Measurements from ENCODE around the gene KIAA0513.

Gene KIAA0513, protein sequence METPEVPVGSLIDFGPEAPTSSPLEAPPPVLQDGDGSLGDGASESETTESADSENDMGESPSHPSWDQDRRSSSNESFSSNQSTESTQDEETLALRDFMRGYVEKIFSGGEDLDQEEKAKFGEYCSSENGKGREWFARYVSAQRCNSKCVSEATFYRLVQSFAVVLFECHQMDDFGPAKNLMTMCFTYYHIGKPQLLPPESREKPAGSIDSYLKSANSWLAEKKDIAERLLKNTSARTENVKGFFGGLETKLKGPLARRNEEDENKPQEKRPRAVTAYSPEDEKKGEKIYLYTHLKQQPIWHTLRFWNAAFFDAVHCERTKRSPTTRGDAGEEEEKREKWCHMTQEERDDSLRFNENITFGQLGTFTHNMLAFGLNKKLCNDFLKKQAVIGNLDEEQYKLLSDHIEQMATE

DNA sequence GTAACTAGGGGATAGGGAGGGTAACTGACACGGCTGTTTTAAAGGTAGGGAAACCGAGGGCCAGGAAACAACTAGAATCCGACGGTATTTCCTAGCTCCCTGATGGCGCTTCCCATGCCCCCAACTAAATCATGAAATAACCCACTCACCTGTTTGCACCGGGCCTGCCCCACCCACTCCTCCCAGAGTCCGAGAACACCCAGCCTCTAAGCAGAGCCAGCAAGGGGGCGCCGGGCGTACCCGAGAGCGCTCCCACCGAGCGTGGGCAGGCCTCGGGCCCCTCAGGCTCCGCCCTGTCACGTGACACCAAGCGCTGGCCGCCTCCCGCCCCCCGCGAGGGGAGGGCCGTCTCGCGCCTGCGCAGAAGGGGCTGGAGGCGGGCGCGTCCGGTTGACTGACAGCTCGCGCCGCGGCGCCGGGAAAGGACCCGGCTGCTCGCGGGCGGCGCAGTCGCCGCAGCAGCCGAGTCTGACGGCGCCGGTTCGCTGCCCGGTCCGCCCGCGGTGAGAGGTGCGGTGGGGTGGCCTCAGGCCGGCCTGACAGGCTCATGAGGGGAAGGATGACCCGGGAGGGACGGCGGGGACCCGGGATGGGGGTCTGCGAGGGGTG is at the start of gene KIAA0513:
Gene KIAA0513 (plus strand): TSS at position 447 of the 609 bp plus-strand sequence. CDS start 39,277 bp downstream, outside the sequence.
- Histone ChIP-seq H3K27me3 (ENCODE audit: insufficient read depth, low read length) (no peaks in the 10 kb centered on the region), H3K27ac (ENCODE audit: low read depth, low read length) (peak within 1 kb of the TSS; percentile 67; the same call in 1 of the 2 replicates), H2AFZ (ENCODE audit: low read length, unreplicated experiment) (peak within 1 kb of the TSS; percentile 92), H3K79me2 (ENCODE audit: control insufficient read depth, insufficient read depth, low read length, unreplicated experiment) (no peaks in the 10 kb centered on the region), H3K36me3 (ENCODE audit: insufficient read depth, low read length) (no peaks in the 10 kb centered on the region), H3K4me1 (ENCODE audit: control insufficient read depth, insufficient read depth, low read length, unreplicated experiment) (peaks cover 31% of the 10 kb centered on the region), H3K4me3 (ENCODE audit: low read depth, low read length) (peak within 1 kb of the TSS; percentile 83)

GRCh38 chr16:84979516-84979915 is 48.1 kb upstream of the KIAA0513 start:
- peak overlapping the region; percentile 38 for H3K27ac ChIP-seq (ENCODE audit: low read depth, low read length)
- H3K36me3 ChIP-seq (ENCODE audit: insufficient read depth, low read length) = peaks cover 27% of the 10 kb centered on the region

DNA sequence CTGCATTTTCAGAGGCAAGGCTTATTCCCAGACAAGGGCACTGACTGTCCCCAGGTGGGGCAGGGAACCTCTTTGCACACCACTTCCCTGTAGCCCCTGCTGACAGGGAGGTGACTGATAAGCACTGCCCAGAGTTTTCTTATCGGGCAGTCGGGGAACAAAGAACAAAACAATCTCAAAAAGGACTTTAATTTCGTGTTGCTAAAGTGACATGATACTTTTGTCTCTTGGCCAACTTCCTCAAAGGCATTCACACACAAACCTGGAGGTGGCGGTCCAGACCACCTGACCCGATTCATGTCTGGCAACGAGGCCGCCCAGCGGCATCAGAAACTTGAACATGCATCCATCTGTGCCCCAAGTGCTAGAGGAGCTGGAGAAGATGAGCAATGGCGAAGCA is 45.2 kb upstream of the KIAA0513 start:
- Histone ChIP-seq H3K4me3 (ENCODE audit: low read depth, low read length) (no peak overlapping the region), H3K36me3 (ENCODE audit: insufficient read depth, low read length) (peaks cover 17% of the 10 kb centered on the region), H3K27me3 (ENCODE audit: insufficient read depth, low read length) (no peaks in the 10 kb centered on the region), H3K79me2 (ENCODE audit: control insufficient read depth, insufficient read depth, low read length, unreplicated experiment) (peaks cover 36% of the 10 kb centered on the region), H2AFZ (ENCODE audit: low read length, unreplicated experiment) (no peak overlapping the region), H3K4me1 (ENCODE audit: control insufficient read depth, insufficient read depth, low read length, unreplicated experiment) (peaks cover 51% of the 10 kb centered on the region), H3K27ac (ENCODE audit: low read depth, low read length) (no peak overlapping the region)

More at GRCh38 chr16:84979516-84979915, 48.1 kb upstream of the KIAA0513 start:
- peaks cover 15% of the 10 kb centered on the region for H3K79me2 ChIP-seq (ENCODE audit: control insufficient read depth, insufficient read depth, low read length, unreplicated experiment)
- no peaks in the 10 kb centered on the region for H3K27me3 ChIP-seq (ENCODE audit: insufficient read depth, low read length)
- no peak overlapping the region for H2AFZ ChIP-seq (ENCODE audit: low read length, unreplicated experiment)
- no peak overlapping the region for H3K4me3 ChIP-seq (ENCODE audit: low read depth, low read length)
- peaks cover 39% of the 10 kb centered on the region for H3K4me1 ChIP-seq (ENCODE audit: control insufficient read depth, insufficient read depth, low read length, unreplicated experiment)

- peaks cover 21% of the 10 kb centered on the region; the same call in 1 of the 2 replicates for H3K36me3 ChIP-seq (ENCODE audit: insufficient read depth, low read length)
- no peaks in the 10 kb centered on the region for H3K27me3 ChIP-seq (ENCODE audit: insufficient read depth, low read length)
- no peak overlapping the region for H2AFZ ChIP-seq (ENCODE audit: low read length, unreplicated experiment)
- H3K4me1 ChIP-seq (ENCODE audit: control insufficient read depth, insufficient read depth, low read length, unreplicated experiment) = peaks cover 29% of the 10 kb centered on the region
- peaks cover 44% of the 10 kb centered on the region for H3K79me2 ChIP-seq (ENCODE audit: control insufficient read depth, insufficient read depth, low read length, unreplicated experiment)
- no peak overlapping the region for H3K4me3 ChIP-seq (ENCODE audit: low read depth, low read length)
- peak overlapping the region; percentile 85 for H3K27ac ChIP-seq (ENCODE audit: low read depth, low read length)
Observed at GRCh38 chr16:84985079-84986065, 42.2 kb upstream of the KIAA0513 start.

- Histone ChIP-seq H3K27ac (ENCODE audit: low read depth, low read length) (peak overlapping the region; percentile 81), H3K4me3 (ENCODE audit: low read depth, low read length) (no peak overlapping the region), H3K79me2 (ENCODE audit: control insufficient read depth, insufficient read depth, low read length, unreplicated experiment) (peaks cover 49% of the 10 kb centered on the region), H2AFZ (ENCODE audit: low read length, unreplicated experiment) (no peak overlapping the region), H3K4me1 (ENCODE audit: control insufficient read depth, insufficient read depth, low read length, unreplicated experiment) (peaks cover 29% of the 10 kb centered on the region), H3K36me3 (ENCODE audit: insufficient read depth, low read length) (peaks cover 18% of the 10 kb centered on the region; the same call in 1 of the 2 replicates), H3K27me3 (ENCODE audit: insufficient read depth, low read length) (no peaks in the 10 kb centered on the region)
Observed at GRCh38 chr16:84986102-84986501, 41.5 kb upstream of the KIAA0513 start.

DNA sequence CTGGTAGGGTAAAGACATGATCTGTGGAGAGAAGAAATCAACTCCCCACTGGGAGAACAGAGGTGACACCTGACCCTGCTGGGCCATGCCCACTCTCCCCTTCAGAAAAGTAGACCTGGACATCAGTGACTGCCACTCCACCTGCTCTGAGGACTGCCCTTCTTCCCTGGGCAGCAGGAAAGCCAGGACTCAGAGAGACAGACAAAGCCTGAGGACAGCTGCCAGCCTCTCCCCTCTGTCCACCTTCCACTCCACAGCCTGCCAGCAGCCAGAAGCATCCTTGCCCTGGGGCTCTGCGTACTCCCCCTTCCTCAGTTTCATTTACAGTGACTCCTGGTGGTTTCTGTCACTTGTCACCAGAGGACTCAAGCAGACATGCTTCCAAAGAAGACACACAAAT is 40.7 kb upstream of the KIAA0513 start:
- peaks cover 29% of the 10 kb centered on the region for H3K4me1 ChIP-seq (ENCODE audit: control insufficient read depth, insufficient read depth, low read length, unreplicated experiment)
- H3K27ac ChIP-seq (ENCODE audit: low read depth, low read length) = 0 out of 2 replicates have a peak overlapping the region, but pooled peaks have one; percentile 81
- no peak overlapping the region for H3K4me3 ChIP-seq (ENCODE audit: low read depth, low read length)

GRCh38 chr16:84988328-84989080 is 39.1 kb upstream of the KIAA0513 start:
- H3K36me3 ChIP-seq (ENCODE audit: insufficient read depth, low read length) = peaks cover 16% of the 10 kb centered on the region; the same call in 1 of the 2 replicates
- no peak overlapping the region for H2AFZ ChIP-seq (ENCODE audit: low read length, unreplicated experiment)
- no peaks in the 10 kb centered on the region for H3K27me3 ChIP-seq (ENCODE audit: insufficient read depth, low read length)
- H3K4me3 ChIP-seq (ENCODE audit: low read depth, low read length) = no peak overlapping the region
- H3K79me2 ChIP-seq (ENCODE audit: control insufficient read depth, insufficient read depth, low read length, unreplicated experiment) = peaks cover 44% of the 10 kb centered on the region
- no peak overlapping the region for H3K27ac ChIP-seq (ENCODE audit: low read depth, low read length)
- H3K4me1 ChIP-seq (ENCODE audit: control insufficient read depth, insufficient read depth, low read length, unreplicated experiment) = peaks cover 36% of the 10 kb centered on the region

More for the DNA sequence above, 40.7 kb upstream of the KIAA0513 start:
- Histone ChIP-seq H3K27me3 (ENCODE audit: insufficient read depth, low read length) (no peaks in the 10 kb centered on the region), H2AFZ (ENCODE audit: low read length, unreplicated experiment) (no peak overlapping the region), H3K36me3 (ENCODE audit: insufficient read depth, low read length) (peaks cover 16% of the 10 kb centered on the region; the same call in 1 of the 2 replicates), H3K79me2 (ENCODE audit: control insufficient read depth, insufficient read depth, low read length, unreplicated experiment) (peaks cover 49% of the 10 kb centered on the region)

DNA sequence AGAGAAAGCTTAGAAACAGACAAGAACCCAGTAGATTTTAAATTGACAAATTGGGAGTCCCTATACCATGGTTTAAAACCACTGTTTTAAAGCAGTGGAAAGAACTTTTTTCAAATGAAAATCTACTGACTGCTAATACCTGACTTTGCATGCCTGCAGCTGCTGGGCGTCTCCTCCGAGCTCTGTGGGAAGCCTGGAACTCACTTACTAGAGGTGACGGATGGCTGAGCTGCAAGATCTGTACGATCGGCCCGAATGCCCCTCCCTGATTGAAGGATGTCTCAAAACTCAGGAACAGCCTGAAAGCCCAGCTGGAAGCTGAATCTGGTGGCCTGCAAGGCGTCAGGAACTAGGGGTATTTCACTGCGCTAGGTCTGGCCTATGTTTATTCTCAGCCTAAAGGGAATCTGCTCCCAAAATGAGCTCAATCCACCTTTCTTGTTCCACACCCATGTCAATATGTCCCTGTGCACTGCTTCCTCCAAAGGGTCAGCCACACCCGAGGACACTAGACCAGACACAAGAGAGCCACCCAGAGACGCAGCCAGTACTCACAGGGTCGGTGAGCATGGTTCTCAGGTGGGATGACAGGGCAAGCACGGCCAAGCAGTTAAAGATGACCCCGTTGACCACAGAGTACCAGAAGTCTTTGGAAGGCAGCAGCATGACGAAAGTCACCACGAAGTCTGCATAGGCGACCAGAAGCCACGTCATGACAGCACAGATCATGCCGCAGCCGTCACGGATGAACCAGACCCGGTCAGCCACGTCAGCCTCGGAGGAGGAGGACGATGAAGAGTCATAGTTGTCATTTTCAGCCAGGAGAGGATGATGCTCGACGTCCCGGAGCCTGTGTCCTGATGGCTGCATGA is 37.6 kb upstream of the KIAA0513 start:
- Histone ChIP-seq H3K27me3 (ENCODE audit: insufficient read depth, low read length) (no peaks in the 10 kb centered on the region), H3K4me3 (ENCODE audit: low read depth, low read length) (no peak overlapping the region), H3K36me3 (ENCODE audit: insufficient read depth, low read length) (peaks cover 22% of the 10 kb centered on the region; the same call in 1 of the 2 replicates), H3K79me2 (ENCODE audit: control insufficient read depth, insufficient read depth, low read length, unreplicated experiment) (peaks cover 43% of the 10 kb centered on the region), H2AFZ (ENCODE audit: low read length, unreplicated experiment) (no peak overlapping the region), H3K27ac (ENCODE audit: low read depth, low read length) (no peak overlapping the region), H3K4me1 (ENCODE audit: control insufficient read depth, insufficient read depth, low read length, unreplicated experiment) (peaks cover 38% of the 10 kb centered on the region)

DNA sequence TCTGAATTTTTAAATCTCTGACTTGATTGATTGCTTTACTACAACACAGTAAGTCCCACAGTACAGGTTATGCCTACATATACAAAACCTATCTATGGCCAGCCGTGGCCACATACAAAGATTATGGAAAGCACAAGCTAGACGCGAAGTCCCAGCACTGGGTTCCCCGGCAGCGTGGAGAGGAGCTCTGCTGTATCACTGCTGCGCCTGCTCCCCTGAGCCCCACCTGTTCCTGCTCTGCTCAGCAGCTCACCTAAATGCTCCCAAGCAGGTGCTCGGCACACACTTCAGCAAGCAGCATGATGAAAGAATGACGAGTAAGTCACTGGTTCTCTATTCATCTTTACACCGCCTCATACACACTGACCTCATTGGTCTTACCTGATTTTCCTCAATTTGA is 36.8 kb upstream of the KIAA0513 start:
- peaks cover 42% of the 10 kb centered on the region for H3K4me1 ChIP-seq (ENCODE audit: control insufficient read depth, insufficient read depth, low read length, unreplicated experiment)
- no peak overlapping the region for H2AFZ ChIP-seq (ENCODE audit: low read length, unreplicated experiment)
- H3K36me3 ChIP-seq (ENCODE audit: insufficient read depth, low read length) = peaks cover 26% of the 10 kb centered on the region; the same call in 1 of the 2 replicates
- H3K4me3 ChIP-seq (ENCODE audit: low read depth, low read length) = no peak overlapping the region
- H3K27me3 ChIP-seq (ENCODE audit: insufficient read depth, low read length) = no peaks in the 10 kb centered on the region
- H3K79me2 ChIP-seq (ENCODE audit: control insufficient read depth, insufficient read depth, low read length, unreplicated experiment) = peaks cover 45% of the 10 kb centered on the region
- no peak overlapping the region for H3K27ac ChIP-seq (ENCODE audit: low read depth, low read length)

All from ACC112 (cell line).